Measurements from ENCODE around the gene GBP4. TPM values are rescaled to one million over a fixed set of nuclear protein-coding genes. Genes with fewer than 3 reads are reported as not detected.

Gene GBP4
- total and polyA plus RNA-seq, 12 donors = 2.9 to 46.5 (median 10.4) TPM

DNA sequence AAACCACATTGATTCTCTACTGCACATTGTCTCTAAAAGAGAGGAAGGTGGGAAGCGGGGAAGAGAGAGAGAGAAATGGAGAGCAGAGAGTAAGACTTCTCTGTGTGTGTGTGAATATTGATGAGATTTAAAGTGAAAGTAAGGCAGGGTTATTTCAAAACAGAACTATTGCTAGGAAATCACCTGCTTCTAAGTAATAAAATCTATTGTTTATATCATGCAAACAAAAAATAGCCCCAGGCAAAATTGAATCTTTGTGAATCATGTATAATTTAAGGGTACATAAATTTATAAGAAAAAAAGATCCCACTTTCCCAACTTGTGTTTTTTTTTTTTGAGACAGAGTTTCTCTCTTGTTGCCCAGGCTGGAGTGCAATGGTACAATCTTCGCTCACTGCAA is 21.8 kb downstream of the GBP4 start:
- Histone ChIP-seq H3K9me3 (no peaks in the 10 kb centered on the region), H3K4me1 (no peaks in the 10 kb centered on the region), H3K27me3 (no peaks in the 10 kb centered on the region), H3K4me3 (no peak overlapping the region), H3K27ac (no peak overlapping the region), H3K36me3 (peaks cover 0 to 5% (median 0%) of the 10 kb centered on the region in 9 donors)
- WGBS, 2 donors = 95 to 100% methylated on average over 2 of the region's 2 CpGs
- ATAC-seq (no peak), DNase-seq (no peak)
- TF ChIP-seq, protein P1, sequence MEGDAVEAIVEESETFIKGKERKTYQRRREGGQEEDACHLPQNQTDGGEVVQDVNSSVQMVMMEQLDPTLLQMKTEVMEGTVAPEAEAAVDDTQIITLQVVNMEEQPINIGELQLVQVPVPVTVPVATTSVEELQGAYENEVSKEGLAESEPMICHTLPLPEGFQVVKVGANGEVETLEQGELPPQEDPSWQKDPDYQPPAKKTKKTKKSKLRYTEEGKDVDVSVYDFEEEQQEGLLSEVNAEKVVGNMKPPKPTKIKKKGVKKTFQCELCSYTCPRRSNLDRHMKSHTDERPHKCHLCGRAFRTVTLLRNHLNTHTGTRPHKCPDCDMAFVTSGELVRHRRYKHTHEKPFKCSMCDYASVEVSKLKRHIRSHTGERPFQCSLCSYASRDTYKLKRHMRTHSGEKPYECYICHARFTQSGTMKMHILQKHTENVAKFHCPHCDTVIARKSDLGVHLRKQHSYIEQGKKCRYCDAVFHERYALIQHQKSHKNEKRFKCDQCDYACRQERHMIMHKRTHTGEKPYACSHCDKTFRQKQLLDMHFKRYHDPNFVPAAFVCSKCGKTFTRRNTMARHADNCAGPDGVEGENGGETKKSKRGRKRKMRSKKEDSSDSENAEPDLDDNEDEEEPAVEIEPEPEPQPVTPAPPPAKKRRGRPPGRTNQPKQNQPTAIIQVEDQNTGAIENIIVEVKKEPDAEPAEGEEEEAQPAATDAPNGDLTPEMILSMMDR (IDR thresholded peaks at IDR 0.05) = no peak
- intact Hi-C loops (cut with DNase I) = no loop called here

DNA sequence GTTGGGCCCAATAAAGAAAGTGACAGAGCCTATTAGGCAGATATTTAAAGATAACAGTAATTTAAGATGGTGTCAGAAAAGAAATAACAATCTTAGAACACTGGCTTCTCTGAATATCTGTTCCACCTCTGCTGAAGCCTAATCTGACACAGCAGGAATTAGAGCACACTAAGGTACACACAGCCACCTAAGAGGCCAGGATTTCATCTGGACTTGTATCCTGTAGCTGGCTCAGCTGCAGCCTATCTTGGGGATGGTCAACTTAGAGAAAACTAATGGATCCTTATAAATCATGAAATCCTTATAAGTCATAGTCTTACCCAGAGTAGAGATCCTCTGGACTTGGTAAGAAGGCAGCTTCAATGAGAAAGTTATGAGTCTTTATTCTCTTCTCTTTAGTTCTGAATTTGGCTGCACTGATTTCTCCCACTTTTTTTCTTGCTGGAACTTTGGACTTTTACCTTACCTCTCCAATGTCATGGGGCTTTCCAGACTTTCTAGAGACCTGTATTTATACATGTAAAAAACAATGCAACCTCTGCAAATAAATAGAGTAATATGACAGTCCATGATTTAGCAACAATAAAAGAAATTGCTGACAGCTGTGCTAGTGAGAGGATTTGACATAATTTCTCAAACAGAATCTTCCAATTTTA is 23.0 kb downstream of the GBP4 start, which contains the start of gene GBP7:
TSS of gene GBP7 (minus strand) at position 403 of the 656 bp plus-strand sequence. CDS start 4,068 bp downstream, outside the sequence.
- TF ChIP-seq, protein P1 (IDR thresholded peaks at IDR 0.05) = no peak
- Histone ChIP-seq H3K36me3 (no peaks in the 10 kb centered on the region), H3K4me1 (no peaks in the 10 kb centered on the region), H3K27me3 (no peaks in the 10 kb centered on the region), H3K9me3 (no peaks in the 10 kb centered on the region), H3K27ac (no peak within 1 kb of the TSS), H3K4me3 (no peak within 1 kb of the TSS)
- intact Hi-C loops (cut with DNase I) = no loop called here
- ATAC-seq (no peak), DNase-seq (no peak)

DNA sequence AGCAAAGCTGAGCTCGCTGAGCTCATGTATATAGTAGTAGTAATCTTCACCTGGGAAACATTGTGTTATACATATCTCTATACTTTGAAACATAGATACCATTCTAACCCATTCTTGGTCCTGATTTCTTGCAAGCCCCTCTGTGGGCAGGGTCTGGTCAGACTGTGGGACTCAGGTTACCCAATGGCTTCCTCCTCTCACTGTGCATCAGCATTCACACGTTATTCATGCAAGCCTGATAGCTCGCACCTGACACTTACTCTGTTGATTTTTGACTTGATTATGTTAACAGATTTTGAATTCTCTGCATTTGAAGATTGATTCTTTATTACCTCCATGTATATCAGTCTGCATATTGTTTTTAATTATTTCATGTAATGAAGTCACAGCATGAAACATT is 24.3 kb downstream of the GBP4 start:
- ATAC-seq (no peak), DNase-seq (no peak)
- intact Hi-C loops (cut with DNase I) = no loop called here
- Histone ChIP-seq H3K9me3 (no peaks in the 10 kb centered on the region), H3K4me3 (no peak overlapping the region), H3K27ac (no peak overlapping the region), H3K27me3 (no peaks in the 10 kb centered on the region), H3K4me1 (no peaks in the 10 kb centered on the region), H3K36me3 (no peaks in the 10 kb centered on the region)
- 86 to 92% methylated on average over 3 of the region's 3 CpGs for whole genome bisulfite sequencing, 2 donors
- TF ChIP-seq, protein P1 (IDR thresholded peaks at IDR 0.05) = no peak

DNA sequence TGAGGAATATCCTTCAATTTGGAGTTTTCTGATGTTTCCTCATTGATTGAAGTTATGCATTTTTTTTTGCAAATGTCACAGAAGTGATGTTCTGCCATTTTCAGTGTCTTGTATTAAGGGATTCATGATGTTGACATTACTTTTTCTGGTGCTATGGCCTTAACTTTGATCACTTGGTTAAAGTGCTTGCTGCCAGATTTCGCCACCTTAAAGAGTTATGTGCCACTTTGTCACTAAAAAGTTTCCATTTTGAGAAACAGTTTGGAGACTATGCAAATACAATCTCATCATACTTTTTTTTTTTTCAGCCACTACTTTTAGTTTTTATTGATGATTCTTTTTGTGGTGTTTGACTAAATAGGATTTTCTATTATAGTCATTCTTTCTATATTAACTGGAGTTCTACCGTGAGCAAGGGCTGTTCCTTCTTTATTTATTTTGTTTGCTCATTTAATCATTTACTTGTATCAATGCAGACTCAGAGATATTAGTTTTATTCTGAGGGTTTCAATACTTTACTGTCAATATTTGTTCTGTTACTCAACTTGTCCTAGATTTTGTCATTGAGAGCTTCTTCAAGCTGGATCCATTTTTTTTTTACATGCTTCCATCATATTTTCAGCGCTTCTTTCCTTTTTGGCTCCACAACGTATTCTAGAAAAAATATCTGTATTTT is 26.1 kb downstream of the GBP4 start:
- intact Hi-C loops (cut with DNase I) = no loop called here
- Histone ChIP-seq H3K9me3 (no peaks in the 10 kb centered on the region), H3K36me3 (no peaks in the 10 kb centered on the region), H3K4me1 (no peaks in the 10 kb centered on the region), H3K27me3 (no peaks in the 10 kb centered on the region), H3K27ac (no peak overlapping the region), H3K4me3 (no peak overlapping the region)
- ATAC-seq (no peak), DNase-seq (no peak)
- TF ChIP-seq, protein P1 (IDR thresholded peaks at IDR 0.05) = no peak
- 97% methylated on average over 4 of the region's 4 CpGs for WGBS, 2 donors
